Astrocyte (in vitro differentiated cells and primary cell): ENCODE measurements around the gene SRSF7. TPM values are rescaled to one million over a fixed set of nuclear protein-coding genes. Genes with fewer than 3 reads are reported as not detected.
A peak's percentile ranks its signal among the peaks of the same experiment; 100 is the strongest.

Source experiments
- DNase-seq: peaks from one replicate; pipeline ENCODE4 v3.0.0-alpha.2; 2010; ENCODE audit warnings: low read depth
- FAIRE-seq: peaks from 2 replicates; lab custom pipeline; 2011; peaks lifted over from hg19 to GRCh38; lab: Jason Lieb, UNC
- H2AFZ ChIP-seq: 2 replicates; pipeline ENCODE4 v1.6.0; 2012; ENCODE audit warnings: low read depth, low read length, inconsistent platforms
- H3K27ac ChIP-seq: 2 replicates; pipeline ENCODE4 v1.5.1; 2011; ENCODE audit warnings: low read depth, low read length, inconsistent platforms
- H3K27me3 ChIP-seq: 2 replicates; pipeline ENCODE4 v1.6.0; 2011; ENCODE audit warnings: low read length, inconsistent platforms; ENCODE audit not compliant: insufficient read depth
- H3K36me3 ChIP-seq: 2 replicates; pipeline ENCODE4 v1.5.1; 2011; ENCODE audit warnings: low read length, inconsistent platforms; ENCODE audit not compliant: insufficient read depth
- H3K4me1 ChIP-seq: 2 replicates; pipeline ENCODE4 v1.5.1; 2011; ENCODE audit warnings: low read length, inconsistent platforms; ENCODE audit not compliant: insufficient read depth
- H3K4me2 ChIP-seq: 2 replicates; pipeline ENCODE4 v1.6.0; 2012; ENCODE audit warnings: low read length, inconsistent platforms
- H3K4me3 ChIP-seq: 2 replicates; pipeline ENCODE4 v1.5.1; 2011; ENCODE audit warnings: low read depth, mild to moderate bottlenecking, low read length, inconsistent platforms; ENCODE audit not compliant: insufficient read depth
- H3K79me2 ChIP-seq: 2 replicates; pipeline ENCODE4 v1.6.0; 2012; ENCODE audit warnings: mild to moderate bottlenecking, low read length, inconsistent platforms; ENCODE audit not compliant: insufficient read depth
- H3K9ac ChIP-seq: 2 replicates; pipeline ENCODE4 v1.6.0; 2012; ENCODE audit warnings: mild to moderate bottlenecking, low read length, inconsistent platforms
- H3K9me3 ChIP-seq: 2 replicates; pipeline ENCODE4 v1.5.1; 2012; ENCODE audit warnings: low read depth, mild to moderate bottlenecking, low read length, inconsistent platforms; ENCODE audit not compliant: insufficient read depth
- H4K20me1 ChIP-seq: 2 replicates; pipeline ENCODE4 v1.6.0; 2012; ENCODE audit warnings: low read length, inconsistent platforms; ENCODE audit not compliant: insufficient read depth
- H3K27ac Mint-ChIP-seq: one replicate; pipeline ENCODE4 v1.8.0; 2021; ENCODE audit warnings: mild to moderate bottlenecking, mixed read lengths; ENCODE audit not compliant: unreplicated experiment
- H3K27me3 Mint-ChIP-seq: one replicate; pipeline ENCODE4 v1.8.0; 2021; ENCODE audit warnings: low read depth, mixed read lengths; ENCODE audit not compliant: unreplicated experiment
- H3K36me3 Mint-ChIP-seq: one replicate; pipeline ENCODE4 v1.8.0; 2021; ENCODE audit warnings: low read depth, mixed read lengths; ENCODE audit not compliant: unreplicated experiment
- H3K4me1 Mint-ChIP-seq: one replicate; pipeline ENCODE4 v1.8.0; 2021; ENCODE audit warnings: low read depth, mixed read lengths; ENCODE audit not compliant: unreplicated experiment
- H3K4me3 Mint-ChIP-seq: one replicate; pipeline ENCODE4 v1.8.0; 2021; ENCODE audit warnings: mild to moderate bottlenecking, moderate library complexity, mixed read lengths; ENCODE audit not compliant: unreplicated experiment
- H3K9me3 Mint-ChIP-seq: one replicate; pipeline ENCODE4 v1.8.0; 2021; ENCODE audit warnings: mild to moderate bottlenecking, mixed read lengths; ENCODE audit not compliant: unreplicated experiment
- EZH2 ChIP-seq: IDR thresholded peaks from 2 replicates; pipeline ENCODE4 v1.6.1; 2012; ENCODE audit warnings: mild to moderate bottlenecking, low read length, inconsistent platforms; ENCODE audit not compliant: insufficient read depth
- total RNA-seq: library from RNA; stranded (reverse); gene quantifications from 2 replicates; pipeline ENCODE4 v1.2.1, GENCODE V29; 2021
- TF ChIP-seq, protein P1 (sequence below): IDR thresholded peaks from 2 replicates; pipeline ENCODE4 v1.5.1; 2011; ENCODE audit warnings: low read depth, mild to moderate bottlenecking, inconsistent platforms, low read length, moderate library complexity; ENCODE audit not compliant: insufficient read depth

SRSF7 gene
- total RNA-seq, 1 donor from 2014 or later, result 120 TPM

DNA sequence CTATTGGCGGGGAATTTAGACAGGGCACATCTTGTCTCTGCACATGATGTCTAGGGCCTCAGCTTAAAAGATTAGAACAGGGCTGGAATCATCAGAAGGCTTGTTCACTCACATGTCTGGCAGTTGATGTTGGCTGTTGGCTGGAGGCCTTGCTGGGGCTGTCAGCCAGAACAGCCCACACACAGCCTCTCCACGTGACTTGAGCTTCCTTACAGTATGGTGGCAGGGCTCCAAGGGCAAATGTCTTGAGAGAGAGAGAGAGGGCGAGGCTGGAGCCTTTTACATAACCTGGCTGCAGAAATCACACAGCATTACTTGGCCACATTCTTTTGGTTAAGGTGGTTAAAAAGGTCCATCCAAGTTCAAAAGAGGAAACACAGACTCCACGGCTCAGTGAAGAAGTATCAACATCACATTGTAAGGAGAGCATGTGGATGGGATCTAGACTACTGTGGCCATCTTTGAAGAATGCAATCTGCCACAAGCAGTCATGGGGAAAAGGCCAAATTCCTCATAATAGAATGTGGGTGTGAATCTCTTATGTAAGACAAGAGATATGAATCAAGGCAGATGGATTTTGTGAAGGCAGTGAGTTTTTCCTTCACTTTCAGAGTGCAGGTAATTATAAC, 30.4 kb downstream of the SRSF7 start:
- Histone ChIP-seq H4K20me1 (no peaks in the 10 kb centered on the region), H3K27me3 (no peaks in the 10 kb centered on the region), H3K9ac (no peak overlapping the region), H3K4me1 (peaks cover 14% of the 10 kb centered on the region), H3K36me3 (no peaks in the 10 kb centered on the region), H3K4me2 (peak overlapping the region; percentile 36), H3K79me2 (no peaks in the 10 kb centered on the region), H3K27ac (peak overlapping the region; percentile 16), H3K4me3 (no peak overlapping the region), H2AFZ (no peak overlapping the region), H3K9me3 (no peaks in the 10 kb centered on the region)
- TF ChIP-seq, protein P1, sequence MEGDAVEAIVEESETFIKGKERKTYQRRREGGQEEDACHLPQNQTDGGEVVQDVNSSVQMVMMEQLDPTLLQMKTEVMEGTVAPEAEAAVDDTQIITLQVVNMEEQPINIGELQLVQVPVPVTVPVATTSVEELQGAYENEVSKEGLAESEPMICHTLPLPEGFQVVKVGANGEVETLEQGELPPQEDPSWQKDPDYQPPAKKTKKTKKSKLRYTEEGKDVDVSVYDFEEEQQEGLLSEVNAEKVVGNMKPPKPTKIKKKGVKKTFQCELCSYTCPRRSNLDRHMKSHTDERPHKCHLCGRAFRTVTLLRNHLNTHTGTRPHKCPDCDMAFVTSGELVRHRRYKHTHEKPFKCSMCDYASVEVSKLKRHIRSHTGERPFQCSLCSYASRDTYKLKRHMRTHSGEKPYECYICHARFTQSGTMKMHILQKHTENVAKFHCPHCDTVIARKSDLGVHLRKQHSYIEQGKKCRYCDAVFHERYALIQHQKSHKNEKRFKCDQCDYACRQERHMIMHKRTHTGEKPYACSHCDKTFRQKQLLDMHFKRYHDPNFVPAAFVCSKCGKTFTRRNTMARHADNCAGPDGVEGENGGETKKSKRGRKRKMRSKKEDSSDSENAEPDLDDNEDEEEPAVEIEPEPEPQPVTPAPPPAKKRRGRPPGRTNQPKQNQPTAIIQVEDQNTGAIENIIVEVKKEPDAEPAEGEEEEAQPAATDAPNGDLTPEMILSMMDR, result no peak
- Mint-ChIP-seq H3K4me3 (no peak overlapping the region), H3K36me3 (peaks cover 10% of the 10 kb centered on the region), H3K4me1 (peaks cover 5% of the 10 kb centered on the region), H3K27me3 (no peaks in the 10 kb centered on the region), H3K27ac (no peak overlapping the region), H3K9me3 (no peaks in the 10 kb centered on the region)
- DNase-seq, result peak; percentile 100
- no peak for FAIRE-seq

DNA sequence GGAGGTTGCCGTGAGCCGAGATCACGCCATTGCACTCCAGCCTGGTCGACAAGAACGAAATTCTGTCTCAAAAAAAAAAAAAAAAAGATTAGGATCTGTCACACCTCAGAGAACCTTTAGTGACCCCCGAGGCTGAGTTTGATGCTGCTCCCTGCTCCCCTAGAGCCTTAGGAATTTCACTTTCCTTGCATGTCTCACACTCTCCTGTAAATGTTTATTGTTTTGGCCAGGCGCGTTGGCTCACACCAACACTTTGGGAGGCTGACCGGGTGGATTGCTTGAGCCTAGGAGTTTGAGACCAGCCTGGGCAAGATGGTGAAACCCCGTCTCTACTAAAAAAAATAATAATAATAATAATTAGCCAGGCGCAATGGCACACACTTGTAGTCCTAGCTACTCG, 31.5 kb downstream of the SRSF7 start:
- Histone ChIP-seq H3K79me2 (no peaks in the 10 kb centered on the region), H3K4me1 (peaks cover 14% of the 10 kb centered on the region)
- H3K9me3 Mint-ChIP-seq, result no peaks in the 10 kb centered on the region

DNA sequence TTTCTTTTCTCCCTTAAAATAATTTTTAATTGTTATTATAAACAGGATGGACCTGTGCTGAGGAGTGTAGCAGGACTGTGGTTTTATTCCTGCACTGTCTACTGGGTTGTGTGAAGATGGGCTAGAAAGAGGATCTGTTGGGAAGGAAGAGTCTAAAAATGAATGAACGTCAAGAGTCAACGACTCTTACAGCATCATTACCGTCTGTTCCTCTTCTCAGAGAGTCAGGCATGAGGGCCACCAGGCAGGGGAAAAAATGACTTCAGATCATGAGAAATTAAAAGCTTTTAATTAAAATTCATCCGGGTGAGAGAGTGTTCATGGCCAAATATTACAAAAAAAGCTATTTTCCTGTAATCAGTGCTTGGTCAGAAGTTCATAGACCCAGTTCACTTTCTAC, 32.6 kb downstream of the SRSF7 start:
- FAIRE-seq (no peak), DNase-seq (no peak)
- H3K36me3 Mint-ChIP-seq, result peaks cover 13% of the 10 kb centered on the region
- Histone ChIP-seq H3K4me1 (peaks cover 14% of the 10 kb centered on the region), H3K9ac (no peak overlapping the region), H3K27me3 (no peaks in the 10 kb centered on the region), H4K20me1 (no peaks in the 10 kb centered on the region), H3K27ac (no peak overlapping the region), H3K4me3 (no peak overlapping the region), H3K36me3 (no peaks in the 10 kb centered on the region), H3K4me2 (no peak overlapping the region), H2AFZ (no peak overlapping the region), H3K9me3 (no peaks in the 10 kb centered on the region), H3K79me2 (no peaks in the 10 kb centered on the region)
- H3K4me1 Mint-ChIP-seq, result peaks cover 5% of the 10 kb centered on the region
- H3K27me3 Mint-ChIP-seq, result no peaks in the 10 kb centered on the region
- H3K9me3 Mint-ChIP-seq, result no peaks in the 10 kb centered on the region
- no peak overlapping the region for H3K4me3 Mint-ChIP-seq
- no peak overlapping the region for H3K27ac Mint-ChIP-seq
- TF ChIP-seq, protein P1, result no peak
- no peak for TF ChIP-seq EZH2

More for the DNA sequence above, 31.5 kb downstream of the SRSF7 start:
- Histone ChIP-seq H3K27me3 (no peaks in the 10 kb centered on the region), H2AFZ (no peak overlapping the region), H3K27ac (no peak overlapping the region), H3K4me3 (no peak overlapping the region), H3K9ac (no peak overlapping the region), H3K4me2 (no peak overlapping the region), H3K36me3 (no peaks in the 10 kb centered on the region), H4K20me1 (no peaks in the 10 kb centered on the region), H3K9me3 (no peaks in the 10 kb centered on the region)
- Mint-ChIP-seq H3K4me3 (no peak overlapping the region), H3K36me3 (peaks cover 13% of the 10 kb centered on the region), H3K27me3 (no peaks in the 10 kb centered on the region), H3K4me1 (peaks cover 5% of the 10 kb centered on the region), H3K27ac (no peak overlapping the region)
- FAIRE-seq (no peak), DNase-seq (no peak)
- TF ChIP-seq EZH2, result no peak
- TF ChIP-seq, protein P1, result no peak
